CD4-positive, alpha-beta T cell treated with Interferon alpha-2 for 1 hour (primary cell): ENCODE measurements around the gene FOXB1.

ENCODE experiments used
- DNase-seq, 2 donors: peaks; one replicate each; pipeline ENCODE4 v3.0.0-alpha.2; 2020 to 2022

The FOXB1 gene

DNA sequence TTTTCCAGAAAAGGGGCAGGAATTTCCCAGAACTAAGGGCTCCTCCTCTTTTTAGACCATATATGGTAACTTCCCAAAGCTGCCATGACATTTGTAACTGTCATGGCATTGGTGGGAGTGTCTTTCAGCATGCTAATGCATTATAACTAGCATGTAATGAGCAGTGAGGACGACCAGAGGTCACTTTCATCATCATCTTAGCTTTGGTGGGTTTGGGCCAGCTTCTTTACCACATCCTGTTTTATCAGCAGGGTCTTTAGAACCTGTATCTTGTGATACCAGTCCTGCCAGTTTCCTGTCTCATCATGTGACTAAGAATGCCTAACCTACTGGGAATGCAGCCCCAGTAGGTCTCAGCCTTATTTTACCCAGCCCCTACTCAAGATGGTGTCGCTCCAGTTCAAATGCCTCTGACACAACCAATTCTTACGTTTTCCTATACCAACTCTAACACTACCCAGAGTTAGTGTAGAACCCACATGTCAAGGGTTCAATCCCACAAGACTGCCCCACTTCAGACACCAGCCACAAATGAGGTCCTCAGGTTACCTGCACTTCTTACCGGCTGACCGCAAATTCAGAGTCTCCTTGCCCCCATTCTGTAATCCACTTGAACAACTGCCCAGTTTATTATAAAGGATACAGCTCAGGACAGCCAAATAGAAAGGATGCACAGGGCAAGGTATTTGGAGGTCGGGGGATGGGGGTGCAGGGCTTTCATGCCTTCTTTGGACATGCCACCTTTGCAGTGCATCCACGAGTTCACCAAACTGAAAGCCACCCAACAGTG, 17.7 kb downstream of the FOXB1 start:
- no peak for DNase-seq

DNA sequence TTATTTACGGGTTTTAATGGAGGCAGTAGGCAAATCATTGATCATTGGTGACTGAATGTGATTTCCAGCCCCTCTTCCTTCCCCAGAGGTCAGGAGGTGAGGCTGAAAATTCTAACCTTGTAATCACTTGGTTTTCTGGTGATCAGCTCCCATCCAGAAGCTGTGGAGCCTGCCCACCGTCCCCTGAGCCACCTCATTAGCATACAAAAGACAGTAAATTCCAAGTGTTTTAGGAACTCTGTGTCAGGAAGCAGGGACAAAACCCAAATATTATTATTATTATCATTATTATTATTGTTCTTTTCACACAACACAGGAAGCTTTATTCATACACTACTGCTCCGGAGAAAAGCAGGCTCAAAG, 18.2 kb downstream of the FOXB1 start:
- DNase-seq: no peak

DNA sequence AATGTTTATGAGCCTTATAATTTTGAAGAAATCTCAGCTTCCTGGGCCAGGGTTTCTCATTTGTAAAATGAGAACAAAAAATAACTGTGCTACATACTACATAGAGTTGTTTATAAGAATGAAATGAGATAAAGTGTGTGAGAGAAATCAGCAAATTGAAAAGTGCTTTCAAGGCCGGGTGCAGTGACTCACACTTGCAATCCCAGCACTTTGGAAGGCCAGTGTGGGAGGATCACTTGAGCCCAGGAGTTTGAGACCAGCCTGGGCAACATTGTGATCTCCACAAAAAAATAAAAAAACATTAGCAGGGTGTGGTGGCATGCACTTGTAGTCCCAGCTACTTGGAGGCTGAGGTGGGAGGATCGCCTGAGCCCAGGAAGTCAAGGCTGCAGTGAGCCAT, 22.4 kb downstream of the FOXB1 start:
- no peak for DNase-seq

DNA sequence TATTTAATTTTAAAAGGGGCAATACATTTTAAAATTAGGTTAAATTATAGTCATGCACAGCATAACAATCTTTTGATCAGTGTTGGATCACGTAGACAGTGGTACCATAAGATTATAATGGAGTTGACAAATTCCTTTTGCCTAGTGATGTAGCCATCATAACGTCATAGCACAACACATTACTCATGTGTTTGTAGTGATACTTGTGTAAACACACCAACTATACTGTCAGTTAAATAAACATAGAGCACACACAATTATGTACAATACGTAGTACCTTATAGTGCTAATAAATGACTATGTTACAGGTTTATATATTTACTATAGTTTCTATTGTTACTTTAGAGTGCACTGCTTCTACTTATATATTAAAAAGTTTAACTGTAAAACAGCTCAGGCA, 31.2 kb downstream of the FOXB1 start:
- DNase-seq: no peak

DNA sequence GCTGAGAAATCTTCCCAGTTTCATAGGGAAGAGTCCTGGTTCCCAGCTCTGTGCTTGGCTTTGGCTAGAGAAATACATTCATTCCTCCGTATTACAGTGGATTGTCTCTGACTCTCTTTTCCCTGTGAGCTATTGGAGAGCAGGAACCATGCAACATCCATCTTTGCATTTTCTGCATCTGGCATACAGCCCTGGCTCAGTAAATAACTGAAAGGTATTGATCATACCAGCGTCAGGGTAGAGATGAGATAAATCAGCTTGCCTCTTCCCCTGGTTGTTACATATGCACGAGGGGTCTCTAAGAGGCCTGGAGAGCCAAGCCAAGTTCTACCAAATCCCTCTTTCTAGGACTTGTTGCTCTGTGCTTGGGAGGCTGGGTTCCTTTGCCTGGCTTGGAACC, 35.2 kb downstream of the FOXB1 start:
- no peak for DNase-seq

DNA sequence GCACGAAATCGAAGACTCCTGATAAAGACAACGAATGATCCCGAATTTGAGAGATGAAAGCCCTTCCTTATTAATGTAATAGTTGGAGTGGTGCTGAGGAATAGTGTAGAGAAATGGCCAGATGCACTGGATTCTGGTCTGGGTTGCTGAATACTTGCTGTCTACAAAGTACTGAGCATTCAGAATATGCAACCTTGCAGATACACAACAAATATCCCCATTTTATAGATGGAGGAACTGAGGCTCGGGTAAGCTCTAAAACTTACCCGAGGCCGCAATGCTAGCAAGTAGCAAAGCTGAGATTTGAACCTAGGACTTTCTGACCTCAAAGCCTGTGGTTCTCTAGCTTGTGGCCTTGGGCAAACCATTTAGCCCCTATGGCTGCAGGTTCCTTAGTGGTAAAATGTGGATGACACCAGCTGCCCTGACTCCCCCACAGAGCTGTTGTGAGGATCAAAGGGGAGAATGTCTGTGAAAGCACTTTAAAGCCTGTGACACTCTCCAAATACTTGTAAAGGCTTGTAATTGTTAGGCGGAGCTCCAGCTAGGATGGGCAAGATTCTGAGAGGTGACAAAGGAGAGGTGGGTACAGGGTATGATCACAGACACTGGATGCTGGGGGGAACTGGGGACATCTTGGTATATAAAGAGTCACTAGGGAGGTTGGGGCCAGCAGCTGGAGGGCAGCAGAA, 39.8 kb downstream of the FOXB1 start:
- no peak for DNase-seq

DNA sequence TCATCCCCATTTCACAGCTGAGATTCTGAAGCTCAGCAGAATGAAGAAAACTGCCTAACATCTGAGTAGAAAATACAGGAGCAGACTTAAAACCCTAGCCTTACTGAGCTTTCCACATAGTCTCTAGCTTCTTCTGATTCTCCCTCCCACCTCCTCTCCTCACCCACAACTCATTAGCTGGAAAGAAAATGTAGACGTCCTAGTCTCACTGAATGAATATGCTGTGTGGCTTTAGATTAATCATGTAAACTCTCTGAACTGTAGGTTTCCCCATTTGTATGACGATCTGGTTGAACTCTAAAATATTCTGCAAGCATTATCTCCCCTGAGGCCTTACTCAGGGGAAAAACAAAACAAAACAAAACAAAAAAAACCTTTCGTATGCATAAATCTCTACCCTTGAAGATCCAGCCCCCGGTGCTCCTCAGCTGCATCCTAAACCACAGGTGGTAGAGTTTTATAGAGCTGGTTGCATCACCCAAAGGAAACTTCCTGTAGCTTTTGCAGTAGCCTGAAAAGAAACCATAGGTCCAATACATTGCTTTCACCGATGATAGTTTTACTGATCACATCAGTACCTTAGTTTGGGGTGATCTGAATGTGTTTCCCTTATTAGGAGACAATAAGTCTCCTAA, 40.6 kb downstream of the FOXB1 start:
- peak in 1 of 2 donors; percentile 3 for DNase-seq

DNA sequence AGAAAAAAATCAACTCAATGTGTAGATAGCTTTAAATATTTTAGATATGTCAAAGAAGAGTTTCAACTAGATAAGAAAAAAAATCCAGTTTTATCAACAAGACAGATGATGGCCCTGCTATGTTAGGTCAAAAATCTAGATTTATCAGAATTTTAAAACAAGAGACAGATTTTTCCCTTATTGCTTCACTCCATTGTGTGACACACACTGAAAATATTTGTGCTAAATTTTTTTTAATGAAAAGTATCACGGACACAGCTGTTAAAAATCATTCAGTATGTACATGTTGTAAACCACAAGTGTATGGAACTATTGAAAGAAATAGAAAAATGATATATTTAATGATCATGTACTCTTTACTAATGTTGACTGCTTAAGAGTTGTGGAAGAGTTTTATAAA, 43.6 kb downstream of the FOXB1 start:
- DNase-seq: no peak

DNA sequence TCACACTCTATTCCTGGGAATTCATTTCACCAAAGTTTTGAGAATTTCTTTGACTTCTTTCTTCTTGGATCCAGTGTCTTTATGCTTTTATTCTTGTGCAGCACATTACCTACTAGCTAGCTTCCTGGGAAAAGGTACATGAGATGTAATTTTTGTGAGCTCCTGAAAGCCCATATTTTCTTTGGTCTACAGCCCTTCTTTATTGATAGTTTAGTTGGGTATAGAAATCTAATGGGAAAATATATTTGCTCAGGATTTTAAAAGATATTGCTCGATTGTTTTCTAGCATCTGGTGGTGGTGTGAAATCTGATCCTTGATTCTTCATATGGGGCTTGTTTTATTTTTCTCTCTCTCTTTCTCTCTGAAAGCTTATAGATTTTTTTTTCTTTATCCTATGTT, 45.8 kb downstream of the FOXB1 start:
- no peak for DNase-seq

DNA sequence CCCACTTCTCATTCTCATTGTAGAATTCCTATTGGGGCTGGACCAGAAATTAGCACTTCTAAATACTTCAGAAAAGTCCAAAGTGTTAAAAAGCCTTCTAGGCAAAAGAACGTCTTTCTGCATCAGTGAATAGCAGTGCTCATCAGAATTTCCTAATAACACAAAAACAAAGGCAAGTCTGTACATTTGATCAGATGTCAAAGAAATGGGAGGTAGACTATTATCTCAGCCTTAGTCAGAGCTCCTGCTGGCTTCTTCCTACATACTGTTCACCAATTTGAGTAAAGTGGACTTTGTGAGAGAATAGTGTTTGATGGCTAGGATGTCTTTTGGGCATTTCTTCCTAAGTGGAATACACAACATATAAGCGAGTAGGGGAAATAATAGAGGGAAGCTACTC, 48.7 kb downstream of the FOXB1 start:
- DNase-seq: no peak

DNA sequence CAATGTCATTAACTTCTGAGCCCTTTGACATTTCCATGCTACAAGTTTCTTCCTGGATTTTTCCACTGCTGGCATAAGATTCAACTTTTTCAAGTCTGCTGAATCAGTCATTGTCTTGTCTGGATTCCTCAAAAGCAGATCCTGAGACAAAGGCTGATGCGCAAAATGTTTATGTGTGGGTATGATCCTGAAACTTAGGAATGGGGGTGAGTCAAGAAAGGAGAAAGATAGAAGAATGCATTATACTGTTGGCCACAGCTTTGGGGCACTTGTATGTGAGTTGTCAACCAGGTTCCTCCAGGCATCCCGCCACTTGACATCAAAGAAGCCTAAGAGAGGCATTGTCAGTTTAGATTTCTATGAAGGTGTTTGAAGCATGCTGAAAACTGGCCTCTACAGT, 50.4 kb downstream of the FOXB1 start:
- DNase-seq: no peak
